ENCODE results near the gene RBM25. TPM values are rescaled to one million over a fixed set of nuclear protein-coding genes. Genes with fewer than 3 reads are reported as not detected.
"Not testable (repeated sequence)": the region's sequence is repeated elsewhere in the genome, so short reads cannot be mapped to it uniquely, and the experiment has no call there.

Gene RBM25
- total RNA-seq, 2 donors from 2014 or later: 91.8 to 92.3 TPM

GRCh38 chr14:73153272-73153671 is 94.9 kb downstream of the RBM25 start:
- Mint-ChIP-seq H3K36me3 (ENCODE audit: insufficient read depth in 2 of 2) (peaks cover 0 to 9% of the 10 kb centered on the region in 2 donors), H3K27ac (no peak overlapping the region), H3K4me1 (ENCODE audit: low read depth) (no peaks in the 10 kb centered on the region), H3K9me3 (no peaks in the 10 kb centered on the region), H3K27me3 (ENCODE audit: low read depth) (no peaks in the 10 kb centered on the region), H3K4me3 (no peak overlapping the region)
- ATAC-seq (replicated peaks in 1 of 2) (no peak), DNase-seq (no peak)

- ATAC-seq (replicated peaks in 1 of 2) (no peak), DNase-seq (no peak)
- H3K4me3 Mint-ChIP-seq: no peak overlapping the region
- no peaks in the 10 kb centered on the region for H3K4me1 Mint-ChIP-seq (ENCODE audit: low read depth)
- H3K27me3 Mint-ChIP-seq (ENCODE audit: low read depth): no peaks in the 10 kb centered on the region
- H3K36me3 Mint-ChIP-seq (ENCODE audit: insufficient read depth in 2 of 2): peaks cover 2 to 19% of the 10 kb centered on the region in 2 donors
- H3K27ac Mint-ChIP-seq: no peak overlapping the region
- no peaks in the 10 kb centered on the region for H3K9me3 Mint-ChIP-seq
Measured at GRCh38 chr14:73162251-73162650, 103.9 kb downstream of the RBM25 start.

GRCh38 chr14:73166399-73166798 is 108.1 kb downstream of the RBM25 start:
- DNase-seq (no peak), ATAC-seq (replicated peaks in 1 of 2) (no peak)
- Mint-ChIP-seq H3K4me3 (no peak overlapping the region), H3K4me1 (ENCODE audit: low read depth) (no peaks in the 10 kb centered on the region), H3K9me3 (no peaks in the 10 kb centered on the region), H3K27ac (no peak overlapping the region), H3K36me3 (ENCODE audit: insufficient read depth in 2 of 2) (peaks cover 0 to 11% of the 10 kb centered on the region in 2 donors), H3K27me3 (ENCODE audit: low read depth) (no peaks in the 10 kb centered on the region)

- Mint-ChIP-seq H3K4me1 (ENCODE audit: low read depth) (no peaks in the 10 kb centered on the region), H3K27ac (peak overlapping the region; percentile 67), H3K9me3 (no peaks in the 10 kb centered on the region), H3K27me3 (ENCODE audit: low read depth) (no peaks in the 10 kb centered on the region), H3K36me3 (ENCODE audit: insufficient read depth in 2 of 2) (peaks cover 0 to 11% of the 10 kb centered on the region in 2 donors), H3K4me3 (no peak overlapping the region)
- DNase-seq (no peak), ATAC-seq (replicated peaks in 1 of 2) (no peak)
Measured at GRCh38 chr14:73167727-73168126, 109.4 kb downstream of the RBM25 start.

- H3K4me3 Mint-ChIP-seq: no peak overlapping the region
- no peak for ATAC-seq (replicated peaks in 1 of 2)
- no peak for DNase-seq
- no peak overlapping the region for H3K27ac Mint-ChIP-seq
- no peaks in the 10 kb centered on the region for H3K27me3 Mint-ChIP-seq (ENCODE audit: low read depth)
- H3K9me3 Mint-ChIP-seq: no peaks in the 10 kb centered on the region
- peaks cover 0 to 12% of the 10 kb centered on the region in 2 donors for H3K36me3 Mint-ChIP-seq (ENCODE audit: insufficient read depth in 2 of 2)
- H3K4me1 Mint-ChIP-seq (ENCODE audit: low read depth): no peaks in the 10 kb centered on the region
Measured at GRCh38 chr14:73168274-73168673, 109.9 kb downstream of the RBM25 start.

GRCh38 chr14:73168691-73169090 is 110.4 kb downstream of the RBM25 start:
- no peaks in the 10 kb centered on the region for H3K9me3 Mint-ChIP-seq
- H3K27ac Mint-ChIP-seq: no peak overlapping the region
- H3K4me1 Mint-ChIP-seq (ENCODE audit: low read depth): no peaks in the 10 kb centered on the region
- peaks cover 0 to 12% of the 10 kb centered on the region in 2 donors for H3K36me3 Mint-ChIP-seq (ENCODE audit: insufficient read depth in 2 of 2)
- DNase-seq: no peak
- no peak for ATAC-seq (replicated peaks in 1 of 2)
- no peak overlapping the region for H3K4me3 Mint-ChIP-seq
- H3K27me3 Mint-ChIP-seq (ENCODE audit: low read depth): no peaks in the 10 kb centered on the region

- not testable (repeated sequence) for H3K4me1 Mint-ChIP-seq (ENCODE audit: low read depth); H3K27ac Mint-ChIP-seq; DNase-seq; H3K9me3 Mint-ChIP-seq; ATAC-seq (replicated peaks in 1 of 2); H3K27me3 Mint-ChIP-seq (ENCODE audit: low read depth); H3K4me3 Mint-ChIP-seq
- H3K36me3 Mint-ChIP-seq (ENCODE audit: insufficient read depth in 2 of 2): peaks cover 0 to 17% of the 10 kb centered on the region in 2 donors
Measured at GRCh38 chr14:73169855-73170254, 111.5 kb downstream of the RBM25 start.

GRCh38 chr14:73170686-73171085 is 112.4 kb downstream of the RBM25 start:
- Mint-ChIP-seq H3K4me1 (ENCODE audit: low read depth) (no peaks in the 10 kb centered on the region), H3K36me3 (ENCODE audit: insufficient read depth in 2 of 2) (peaks cover 0 to 17% of the 10 kb centered on the region in 2 donors), H3K27ac (no peak overlapping the region), H3K27me3 (ENCODE audit: low read depth) (no peaks in the 10 kb centered on the region), H3K4me3 (no peak overlapping the region), H3K9me3 (no peaks in the 10 kb centered on the region)
- no peak for DNase-seq
- ATAC-seq (replicated peaks in 1 of 2): no peak

- no peaks in the 10 kb centered on the region for H3K27me3 Mint-ChIP-seq (ENCODE audit: low read depth)
- DNase-seq: no peak
- H3K36me3 Mint-ChIP-seq (ENCODE audit: insufficient read depth in 2 of 2): peaks cover 0 to 17% of the 10 kb centered on the region in 2 donors
- no peaks in the 10 kb centered on the region for H3K4me1 Mint-ChIP-seq (ENCODE audit: low read depth)
- no peak overlapping the region for H3K4me3 Mint-ChIP-seq
- H3K9me3 Mint-ChIP-seq: no peaks in the 10 kb centered on the region
- H3K27ac Mint-ChIP-seq: peak overlapping the region; percentile 68
- no peak for ATAC-seq (replicated peaks in 1 of 2)
Measured at GRCh38 chr14:73172500-73172899, 114.2 kb downstream of the RBM25 start.

- Mint-ChIP-seq H3K27me3 (ENCODE audit: low read depth) (no peaks in the 10 kb centered on the region), H3K27ac (peak overlapping the region; percentile 68), H3K9me3 (no peaks in the 10 kb centered on the region), H3K36me3 (ENCODE audit: insufficient read depth in 2 of 2) (peaks cover 0 to 16% of the 10 kb centered on the region in 2 donors), H3K4me3 (no peak overlapping the region), H3K4me1 (ENCODE audit: low read depth) (no peaks in the 10 kb centered on the region)
- DNase-seq (no peak), ATAC-seq (replicated peaks in 1 of 2) (no peak)
Measured at GRCh38 chr14:73173092-73173735, 114.9 kb downstream of the RBM25 start.

Other genes starting within 250 kb of the RBM25 start
- gene DPF3, start 164.4 kb upstream of the RBM25 start, total RNA-seq: under 1 TPM; 0.23 to 0.62 TPM
- gene DCAF4, start 132.1 kb upstream of the RBM25 start, total RNA-seq: 10 to 100 TPM; 15.1 to 16.6 TPM
- gene ZFYVE1, start 31.4 kb upstream of the RBM25 start, total RNA-seq: 10 to 100 TPM; 21.5 to 21.7 TPM
- 10 to 100 TPM; 40.1 to 42.2 TPM for gene PSEN1, start 78.0 kb downstream of the RBM25 start, total RNA-seq
- 1 to 10 TPM in 1 of 2 donors, under 1 TPM in 1; 0.58 to 1.3 TPM for gene PAPLN, start 179.0 kb downstream of the RBM25 start, total RNA-seq

Data from activated T-cell treated with anti-CD3 and anti-CD28 coated beads, Interleukin-2, amount 50 U/mL, for 72 hours (primary cell).